BLaER1 (cell line): ENCODE measurements around the gene FLNA.

Experiments
- H3K27ac ChIP-seq: shearing (Covaris generic); formaldehyde crosslinking; 2 replicates; pipeline ENCODE4 v1.8.1; 2022
- H3K27me3 ChIP-seq: shearing (Covaris generic); formaldehyde crosslinking; 2 replicates; pipeline ENCODE4 v1.8.1; 2022
- H3K36me3 ChIP-seq: shearing (Covaris generic); formaldehyde crosslinking; 2 replicates; pipeline ENCODE4 v1.8.1; 2022
- H3K4me1 ChIP-seq: shearing (Covaris generic); formaldehyde crosslinking; 2 replicates; pipeline ENCODE4 v1.8.1; 2022
- H3K4me2 ChIP-seq: shearing (Covaris generic); formaldehyde crosslinking; 2 replicates; pipeline ENCODE4 v1.8.1; 2022
- H3K4me3 ChIP-seq: shearing (Covaris generic); formaldehyde crosslinking; 2 replicates; pipeline ENCODE4 v1.8.1; 2022
- H3K9ac ChIP-seq: shearing (Covaris generic); formaldehyde crosslinking; 2 replicates; pipeline ENCODE4 v1.8.1; 2022
- H3K9me3 ChIP-seq: shearing (Covaris generic); formaldehyde crosslinking; 2 replicates; pipeline ENCODE4 v1.8.1; 2022
- H4K20me1 ChIP-seq: shearing (Covaris generic); formaldehyde crosslinking; 2 replicates; pipeline ENCODE4 v1.8.1; 2022
- Cebpa-rat ChIP-seq: shearing (Covaris generic); IDR thresholded peaks from 2 replicates; pipeline ENCODE4 v1.8.1; 2022

The FLNA gene

GRCh38 chrX:154384284-154384892 lies 10.0 kb upstream of the FLNA start:
- Histone ChIP-seq H3K27ac (no peak overlapping the region), H3K36me3 (peaks cover 14% of the 10 kb centered on the region; the same call in 1 of the 2 replicates), H3K4me1 (peaks cover 18% of the 10 kb centered on the region), H3K27me3 (no peaks in the 10 kb centered on the region; the same call in 1 of the 2 replicates), H3K9me3 (peaks cover 23% of the 10 kb centered on the region), H3K9ac (no peak overlapping the region), H3K4me3 (no peak overlapping the region), H4K20me1 (peaks cover 15% of the 10 kb centered on the region; the same call in 1 of the 2 replicates), H3K4me2 (no peak overlapping the region)
- TF ChIP-seq Cebpa-rat: no peak

GRCh38 chrX:154383359-154384283 lies 9.2 kb upstream of the FLNA start:
- Histone ChIP-seq H3K4me1 (peaks cover 18% of the 10 kb centered on the region), H4K20me1 (peaks cover 15% of the 10 kb centered on the region; the same call in 1 of the 2 replicates), H3K27ac (no peak overlapping the region), H3K9ac (no peak overlapping the region), H3K27me3 (no peaks in the 10 kb centered on the region; the same call in 1 of the 2 replicates), H3K9me3 (peaks cover 31% of the 10 kb centered on the region), H3K4me3 (no peak overlapping the region), H3K36me3 (peaks cover 14% of the 10 kb centered on the region; the same call in 1 of the 2 replicates), H3K4me2 (no peak overlapping the region)
- no peak for TF ChIP-seq Cebpa-rat

GRCh38 chrX:154382483-154383069 lies 8.1 kb upstream of the FLNA start:
- no peak overlapping the region for H3K27ac ChIP-seq
- H3K9ac ChIP-seq: no peak overlapping the region
- H4K20me1 ChIP-seq: peaks cover 15% of the 10 kb centered on the region; the same call in 1 of the 2 replicates
- H3K36me3 ChIP-seq: peaks cover 14% of the 10 kb centered on the region; the same call in 1 of the 2 replicates
- H3K4me1 ChIP-seq: peaks cover 25% of the 10 kb centered on the region
- H3K27me3 ChIP-seq: no peaks in the 10 kb centered on the region; the same call in 1 of the 2 replicates
- H3K4me3 ChIP-seq: no peak overlapping the region
- peaks cover 41% of the 10 kb centered on the region for H3K9me3 ChIP-seq
- H3K4me2 ChIP-seq: no peak overlapping the region
- TF ChIP-seq Cebpa-rat: no peak

GRCh38 chrX:154381271-154381670 lies 6.8 kb upstream of the FLNA start:
- Histone ChIP-seq H3K36me3 (peaks cover 14% of the 10 kb centered on the region; the same call in 1 of the 2 replicates), H3K27me3 (no peaks in the 10 kb centered on the region; the same call in 1 of the 2 replicates), H3K4me3 (no peak overlapping the region), H3K27ac (no peak overlapping the region), H4K20me1 (peaks cover 15% of the 10 kb centered on the region; the same call in 1 of the 2 replicates), H3K9ac (no peak overlapping the region), H3K9me3 (peaks cover 41% of the 10 kb centered on the region), H3K4me1 (peaks cover 32% of the 10 kb centered on the region), H3K4me2 (no peak overlapping the region)
- TF ChIP-seq Cebpa-rat: no peak

- H3K4me2 ChIP-seq: peak overlapping the region; percentile 84
- H3K27me3 ChIP-seq: no peaks in the 10 kb centered on the region; the same call in 1 of the 2 replicates
- H3K9me3 ChIP-seq: peaks cover 41% of the 10 kb centered on the region
- H3K4me3 ChIP-seq: peak overlapping the region; percentile 90
- H3K9ac ChIP-seq: peak overlapping the region; percentile 96; the same call in 1 of the 2 replicates
- peaks cover 14% of the 10 kb centered on the region; the same call in 1 of the 2 replicates for H3K36me3 ChIP-seq
- peaks cover 15% of the 10 kb centered on the region; the same call in 1 of the 2 replicates for H4K20me1 ChIP-seq
- H3K27ac ChIP-seq: no peak overlapping the region
- peaks cover 32% of the 10 kb centered on the region for H3K4me1 ChIP-seq
- no peak for TF ChIP-seq Cebpa-rat
These were observed 6.4 kb upstream of the FLNA start for GRCh38 chrX:154380787-154381186.

- TF ChIP-seq Cebpa-rat: no peak
- Histone ChIP-seq H3K9ac (peak overlapping the region; percentile 96), H3K27me3 (peaks cover 5% of the 10 kb centered on the region), H3K4me2 (peak overlapping the region; percentile 84), H3K9me3 (peaks cover 41% of the 10 kb centered on the region), H3K4me3 (peak overlapping the region; percentile 90), H3K36me3 (peaks cover 14% of the 10 kb centered on the region; the same call in 1 of the 2 replicates), H3K4me1 (peaks cover 33% of the 10 kb centered on the region), H4K20me1 (peaks cover 15% of the 10 kb centered on the region; the same call in 1 of the 2 replicates), H3K27ac (peak overlapping the region; percentile 96)
These were observed 5.7 kb upstream of the FLNA start for GRCh38 chrX:154380153-154380552.

GRCh38 chrX:154379569-154379951 lies 5.1 kb upstream of the FLNA start:
- no peak for TF ChIP-seq Cebpa-rat
- Histone ChIP-seq H3K4me3 (peak overlapping the region; percentile 90), H3K4me2 (peak overlapping the region; percentile 84), H4K20me1 (peaks cover 15% of the 10 kb centered on the region; the same call in 1 of the 2 replicates), H3K27ac (peak overlapping the region; percentile 96), H3K27me3 (peaks cover 10% of the 10 kb centered on the region), H3K4me1 (peaks cover 37% of the 10 kb centered on the region), H3K9ac (peak overlapping the region; percentile 96), H3K36me3 (peaks cover 14% of the 10 kb centered on the region; the same call in 1 of the 2 replicates), H3K9me3 (peaks cover 44% of the 10 kb centered on the region)

- H3K4me3 ChIP-seq: peak within 1 kb of the TSS; percentile 90
- no peak for TF ChIP-seq Cebpa-rat
- H3K9ac ChIP-seq: peak within 1 kb of the TSS; percentile 96
- peaks cover 42% of the 10 kb centered on the region for H3K9me3 ChIP-seq
- H3K27me3 ChIP-seq: peaks cover 15% of the 10 kb centered on the region
- H3K36me3 ChIP-seq: peaks cover 14% of the 10 kb centered on the region; the same call in 1 of the 2 replicates
- H3K4me1 ChIP-seq: peaks cover 35% of the 10 kb centered on the region
- peak within 1 kb of the TSS; percentile 96 for H3K27ac ChIP-seq
- H4K20me1 ChIP-seq: peaks cover 15% of the 10 kb centered on the region; the same call in 1 of the 2 replicates
- peak within 1 kb of the TSS; percentile 84 for H3K4me2 ChIP-seq
These were observed 4.5 kb upstream of the FLNA start, which contains the start of gene EMD for GRCh38 chrX:154378799-154379568. Gene EMD (plus strand): TSS chrX:154379295. CDS start chrX:154379485, 190 bp downstream.
